ENCODE results near the gene ZNF8. TPM values are rescaled to one million over a fixed set of nuclear protein-coding genes. Genes with fewer than 3 reads are reported as not detected.

ZNF8 gene
- total RNA-seq = 1 to 10 TPM; 6.1 to 9.3 TPM

- H3K4me3 ChIP-seq = peak within 1 kb of the TSS; percentile 81 to 94
- peak in 1 of 4 experiments; percentile 23 for TF ChIP-seq CTCF (IDR thresholded peaks at IDR 0.05)
- TF ChIP-seq POLR2A (IDR thresholded peaks at IDR 0.05) = peak; percentile 63
- peak; percentile 97 for TF ChIP-seq POLR2AphosphoS5 (IDR thresholded peaks at IDR 0.05)
- WGBS = under 1% methylated on average over 35 of the region's 42 CpGs
- no peaks in the 10 kb centered on the region for H3K9me3 ChIP-seq
- peak within 1 kb of the TSS; percentile 82 to 85 for H3K27ac ChIP-seq
- H3K27me3 ChIP-seq (replicated peaks; ENCODE audit: insufficient read depth) = no peaks in the 10 kb centered on the region
- DNase-seq (ENCODE audit: low spot score) = peak; percentile 95
- no peaks in the 10 kb centered on the region for H3K36me3 ChIP-seq
- H3K4me1 ChIP-seq (replicated peaks) = peaks cover 4% of the 10 kb centered on the region
- intact Hi-C loops (cut with DNase I) = no loop called here
These were observed at the start of gene ZNF8 for GRCh38 chr19:58278541-58279041. ZNF8 (plus strand) TSS chr19:58278955; CDS start chr19:58279082, 127 bp downstream.

GRCh38 chr19:58229255-58229639 is 49.5 kb upstream of the ZNF8 start:
- no peak for TF ChIP-seq CTCF (IDR thresholded peaks at IDR 0.05)
- no peak for TF ChIP-seq POLR2A (IDR thresholded peaks at IDR 0.05)
- no peak for TF ChIP-seq POLR2AphosphoS5 (IDR thresholded peaks at IDR 0.05)
- peak overlapping the region; percentile 58 to 66 for H3K4me3 ChIP-seq
- intact Hi-C loops (cut with DNase I) = no loop called here
- WGBS = 14% methylated on average over 8 of the region's 13 CpGs
- H3K36me3 ChIP-seq = peaks cover 3 to 22% of the 10 kb centered on the region in 2 donors
- no peaks in the 10 kb centered on the region for H3K9me3 ChIP-seq
- H3K27me3 ChIP-seq (replicated peaks; ENCODE audit: insufficient read depth) = no peaks in the 10 kb centered on the region
- DNase-seq (ENCODE audit: low spot score) = no peak
- peak overlapping the region; percentile 67 to 72 for H3K27ac ChIP-seq
- no peaks in the 10 kb centered on the region for H3K4me1 ChIP-seq (replicated peaks)

- no peak overlapping the region for H3K27ac ChIP-seq
- no peaks in the 10 kb centered on the region for H3K27me3 ChIP-seq (replicated peaks; ENCODE audit: insufficient read depth)
- no peak overlapping the region for H3K4me3 ChIP-seq
- H3K4me1 ChIP-seq (replicated peaks) = no peaks in the 10 kb centered on the region
- TF ChIP-seq POLR2AphosphoS5 (IDR thresholded peaks at IDR 0.05) = no peak
- TF ChIP-seq CTCF (IDR thresholded peaks at IDR 0.05) = no peak
- no peak for TF ChIP-seq POLR2A (IDR thresholded peaks at IDR 0.05)
- WGBS = 98% methylated on average over 10 of the region's 10 CpGs
- peaks cover 0 to 47% of the 10 kb centered on the region in 2 donors for H3K36me3 ChIP-seq
- H3K9me3 ChIP-seq = no peaks in the 10 kb centered on the region
- DNase-seq (ENCODE audit: low spot score) = no peak
- intact Hi-C loops (cut with DNase I) = no loop called here
These were observed 41.4 kb upstream of the ZNF8 start for GRCh38 chr19:58237324-58237723.

- intact Hi-C loops (cut with DNase I) = no loop called here
- WGBS = 98% methylated on average over 6 of the region's 6 CpGs
These were observed 35.4 kb upstream of the ZNF8 start for GRCh38 chr19:58243351-58243750.

More at GRCh38 chr19:58243351-58243750, 35.4 kb upstream of the ZNF8 start:
- Histone ChIP-seq H3K9me3 (no peaks in the 10 kb centered on the region), H3K27ac (no peak overlapping the region), H3K4me3 (no peak overlapping the region), H3K4me1 (replicated peaks) (no peaks in the 10 kb centered on the region), H3K36me3 (peaks cover 8 to 59% of the 10 kb centered on the region in 2 donors), H3K27me3 (replicated peaks; ENCODE audit: insufficient read depth) (no peaks in the 10 kb centered on the region)
- DNase-seq (ENCODE audit: low spot score) = no peak
- no peak for TF ChIP-seq CTCF (IDR thresholded peaks at IDR 0.05)
- no peak for TF ChIP-seq POLR2A (IDR thresholded peaks at IDR 0.05)
